A549 (cell line): ENCODE measurements around the gene BANP. TPM values are rescaled to one million over a fixed set of nuclear protein-coding genes. Genes with fewer than 3 reads are reported as not detected.
"Not testable (repeated sequence)": the region's sequence is repeated elsewhere in the genome, so short reads cannot be mapped to it uniquely, and the experiment has no call there.

Experiments used
- ATAC-seq, 2 experiments: fragments of 200-7000 bp in 1 of 2; fragments of >200 bp in 1 of 2; cut with Nextera tagmentation in 1 of 2; cut with Tn5 transposase in 1 of 2; 3 replicates each; pipeline versions ENCODE4 v1.8.0 to v1.9.1; 2018 to 2020; ENCODE audit warnings: mild to moderate bottlenecking in 1 of 2, moderate library complexity in 1 of 2
- CTCF ChIA-PET: fragments of 300-600 bp; sonication (Branson Sonifier 250); formaldehyde crosslinking; extraction: SDS; loops from one replicate; lab custom pipeline; 2021; ENCODE audit warnings: antibody characterized with exemption, inconsistent platforms; lab: Yijun Ruan, JAX
- POLR2A ChIA-PET: fragments of 350-600 bp; formaldehyde crosslinking; extraction: SDS; loops from one replicate; lab custom pipeline; 2021; ENCODE audit warnings: antibody characterized with exemption, inconsistent platforms; lab: Yijun Ruan, JAX
- DNase-seq, 2 experiments: peaks; one replicate each; pipeline versions ENCODE4 v3.0.0 to v3.0.0-alpha.2; 2011 to 2016; ENCODE audit warnings: low read depth in 1 of 2, low spot score in 1 of 2
- FAIRE-seq: peaks from 2 replicates; lab custom pipeline; 2011; peaks lifted over from hg19 to GRCh38; lab: Jason Lieb, UNC
- H3K27ac ChIP-seq, 2 experiments: fragments of >200 bp; sonication (Bioruptor Twin); formaldehyde crosslinking; 3 replicates each; pipeline ENCODE4 v1.5.1; 2016 to 2017
- H3K4me1 ChIP-seq: fragments of >200 bp; sonication (Bioruptor Twin); formaldehyde crosslinking; 3 replicates; pipeline ENCODE4 v1.6.1; 2016
- H3K4me2 ChIP-seq: fragments of >200 bp; sonication (Bioruptor Twin); formaldehyde crosslinking; 3 replicates; pipeline ENCODE4 v1.6.1; 2016
- H3K4me3 ChIP-seq: fragments of >200 bp; sonication (Bioruptor Twin); formaldehyde crosslinking; 3 replicates; pipeline ENCODE4 v1.5.1; 2016
- H3K9me3 ChIP-seq: fragments of >200 bp; sonication (Bioruptor Twin); formaldehyde crosslinking; 3 replicates; pipeline ENCODE4 v1.6.1; 2016
- CBX8 ChIP-seq: fragments of 200-600 bp; sonication (generic); IDR thresholded peaks from 2 replicates; pipeline ENCODE4 v1.6.1; 2016
- CHD4 ChIP-seq: fragments of 200-600 bp; sonication (generic); IDR thresholded peaks from 2 replicates; pipeline ENCODE4 v1.6.1; 2016; ENCODE audit warnings: antibody characterized with exemption, mild to moderate bottlenecking, borderline replicate concordance
- CTCF ChIP-seq: fragments of >200 bp; sonication (Bioruptor Twin); formaldehyde crosslinking; IDR thresholded peaks from 3 replicates; pipeline ENCODE4 v1.5.1; 2016
- EHF ChIP-seq: fragments of 250-450 bp; sonication (Bioruptor Pico); IDR thresholded peaks from 2 replicates; pipeline ENCODE4 v1.5.0; 2020; ENCODE audit warnings: mild to moderate bottlenecking
- EP300 ChIP-seq, 2 experiments: fragments of >200 bp; sonication (Bioruptor Twin); formaldehyde crosslinking; IDR thresholded peaks; 2 replicates in 1 of 2; 3 replicates in 1 of 2; pipeline ENCODE4 v1.6.1; 2016 to 2017
- GATA3 ChIP-seq: IDR thresholded peaks from 2 replicates; pipeline ENCODE4 v1.6.1; 2012; ENCODE audit warnings: borderline replicate concordance
- MAZ ChIP-seq: fragments of 150-350 bp; IDR thresholded peaks from 2 replicates; pipeline ENCODE4 v1.6.1; 2014; ENCODE audit warnings: antibody characterized with exemption, low read depth, low read length, borderline replicate concordance
- NPAS2 ChIP-seq: fragments of 250-450 bp; sonication (Bioruptor Pico); IDR thresholded peaks from 2 replicates; pipeline ENCODE4 v1.8.0; 2022; ENCODE audit warnings: mild to moderate bottlenecking, moderate library complexity, borderline replicate concordance
- NR3C1 ChIP-seq: fragments of >200 bp; sonication (Bioruptor Twin); formaldehyde crosslinking; IDR thresholded peaks from 3 replicates; pipeline ENCODE4 v1.6.1; 2017
- POLR2AphosphoS2 ChIP-seq: conservative IDR thresholded peaks from 2 replicates; pipeline ENCODE4 v1.6.1; 2012; ENCODE audit warnings: low read length, improper control_type of control experiment, inconsistent platforms
- RAD21 ChIP-seq, 2 experiments: fragments of >200 bp in 1 of 2; sonication (Bioruptor Twin) in 1 of 2; formaldehyde crosslinking in 1 of 2; IDR thresholded peaks in 1 of 2; conservative IDR thresholded peaks in 1 of 2; 2 replicates in 1 of 2; 3 replicates in 1 of 2; pipeline ENCODE4 v1.6.1; 2012 to 2018; ENCODE audit warnings: inconsistent platforms in 1 of 2
- RFX5 ChIP-seq: fragments of 450-650 bp; IDR thresholded peaks from 2 replicates; pipeline ENCODE4 v1.7.1; 2014; ENCODE audit warnings: antibody characterized with exemption, mild to moderate bottlenecking, moderate library complexity
- RNF2 ChIP-seq: fragments of 200-600 bp; sonication (generic); IDR thresholded peaks from 2 replicates; pipeline ENCODE4 v1.6.1; 2016; ENCODE audit warnings: low read depth, mild to moderate bottlenecking, antibody characterized with exemption, moderate library complexity, borderline replicate concordance
- SREBF2 ChIP-seq: fragments of 450-650 bp; IDR thresholded peaks from 2 replicates; pipeline ENCODE4 v1.6.1; 2014; ENCODE audit warnings: mild to moderate bottlenecking, moderate library complexity
- USF2 ChIP-seq: fragments of 450-650 bp; IDR thresholded peaks from 2 replicates; pipeline ENCODE4 v1.6.1; 2014; ENCODE audit warnings: antibody characterized with exemption
- WGBS: methylation state at CpG from one replicate; pipeline ENCODE4 v1.1.6; 2017; ENCODE audit errors: missing lambda C conversion rate; 5-methylcytosine and 5-hydroxymethylcytosine counted together
- polyA plus RNA-seq, 4 experiments: library from polyadenylated mRNA; depleted of rRNA in 3 of 4; stranded (reverse); fragments of >200 nt; fragmentation: RNase III in 1 of 4; extraction: RNeasy Plus Mini Kit Qiagen cat#74134 plus additional on column Dnase treatment in 1 of 4; gene quantifications; 2 replicates in 3 of 4; 3 replicates in 1 of 4; pipeline ENCODE4 v1.2.3, GENCODE V29; 2011 to 2017

Gene BANP
- polyA plus RNA-seq, 2 of the 4 experiments (the other 2 are of a cell fraction) = 17.1 to 17.2 TPM

GRCh38 chr16:88074041-88074440, 122.8 kb downstream of the BANP start (continued):
- TF ChIP-seq RNF2 (no peak), CBX8 (no peak)

GRCh38 chr16:88076211-88076931, 125.1 kb downstream of the BANP start:
- FAIRE-seq (no peak), ATAC-seq (no peak), DNase-seq (no peak)
- H3K4me2 ChIP-seq = no peak overlapping the region
- POLR2A ChIA-PET = no interaction called here
- WGBS = 96% methylated on average over 57 of the region's 57 CpGs
- H3K27ac ChIP-seq = no peak overlapping the region
- no peaks in the 10 kb centered on the region for H3K4me1 ChIP-seq
- no peak overlapping the region for H3K4me3 ChIP-seq
- CTCF ChIA-PET = interaction anchor here (0.9 to 1.2 kb wide), 2 partner anchors 14 to 23 kb away, joined by 3 read pairs; no protein-coding TSS in a partner anchor
- H3K9me3 ChIP-seq = 0 out of 3 replicates have a peak, but pooled peaks cover 4% of the 10 kb centered on the region
- no peak for TF ChIP-seq USF2
- TF ChIP-seq SREBF2 = no peak
- no peak for TF ChIP-seq NR3C1
- no peak for TF ChIP-seq CHD4
- no peak for TF ChIP-seq CTCF
- no peak for TF ChIP-seq EHF (CRISPR knock-in tag)
- no peak for TF ChIP-seq RFX5
- no peak for TF ChIP-seq NPAS2 (CRISPR knock-in tag)
- no peak for TF ChIP-seq GATA3
- no peak for TF ChIP-seq POLR2AphosphoS2
- TF ChIP-seq RAD21 (conservative IDR thresholded peaks at IDR 0.05 in 1 of 2, IDR thresholded peaks at IDR 0.05 in 1 of 2) = no peak

GRCh38 chr16:88076932-88077320, 125.7 kb downstream of the BANP start:
- H3K4me2 ChIP-seq, POLR2A ChIA-PET, ATAC-seq, H3K4me3 ChIP-seq, DNase-seq, H3K27ac ChIP-seq, H3K4me1 ChIP-seq, H3K9me3 ChIP-seq, FAIRE-seq: not testable (repeated sequence)
- CTCF ChIA-PET = interaction anchor here (1.2 kb wide), 1 partner anchor 22 kb away, joined by 3 read pairs; no protein-coding TSS in a partner anchor
- 96% methylated on average over 5 of the region's 5 CpGs for WGBS

GRCh38 chr16:88077328-88078108, 126.3 kb downstream of the BANP start:
- DNase-seq (no peak), FAIRE-seq (no peak), ATAC-seq (no peak)
- Histone ChIP-seq H3K4me1 (no peaks in the 10 kb centered on the region), H3K27ac (no peak overlapping the region), H3K9me3 (0 out of 3 replicates have a peak, but pooled peaks cover 4% of the 10 kb centered on the region), H3K4me2 (no peak overlapping the region), H3K4me3 (no peak overlapping the region)
- TF ChIP-seq MAZ (no peak), EP300 (IDR thresholded peaks at IDR 0.05) (no peak)
- ChIA-PET POLR2A (no interaction called here), CTCF (interaction anchor here (0.7 kb wide), 1 partner anchor 465 kb away, joined by 3 read pairs; no protein-coding TSS in a partner anchor)
- 91% methylated on average over 29 of the region's 30 CpGs for WGBS
